ENCODE measurements around the gene TCFL5. TPM values are rescaled to one million over a fixed set of nuclear protein-coding genes. Genes with fewer than 3 reads are reported as not detected.

Gene TCFL5
- total RNA-seq, 1 donor from 2014 or later: 7.9 TPM

DNA sequence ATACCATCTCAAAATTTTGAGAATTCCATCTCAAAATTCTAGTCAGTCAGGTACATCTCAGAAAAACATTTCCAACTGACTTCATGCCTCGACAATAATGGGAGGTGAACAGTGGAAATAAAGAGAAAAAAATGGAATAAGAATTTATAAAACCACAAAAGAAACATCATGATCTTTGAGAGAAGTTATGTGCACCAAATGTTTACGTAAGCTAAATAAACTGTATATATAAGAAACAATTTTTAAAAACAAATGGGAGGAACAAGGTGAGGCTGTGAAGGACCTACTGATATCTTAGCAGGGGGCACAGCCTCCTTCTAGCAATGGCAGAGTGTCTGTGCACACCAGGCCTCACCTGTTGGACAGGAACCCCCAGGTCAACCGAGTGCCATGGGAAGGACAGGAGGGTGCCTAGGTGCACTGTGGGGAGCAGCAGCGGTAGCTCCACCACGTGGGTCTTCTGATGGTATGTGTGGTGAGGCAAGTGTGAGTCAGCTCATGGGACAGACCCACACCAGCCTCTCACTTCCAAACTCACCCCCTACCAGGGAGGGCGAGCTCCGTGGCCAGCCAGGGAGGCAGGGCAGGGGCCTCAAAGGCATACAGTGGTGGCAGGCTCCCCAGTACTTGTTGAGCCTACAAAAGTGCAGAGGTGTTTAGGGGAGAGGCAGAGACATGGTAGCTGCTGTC is 41.4 kb upstream of the TCFL5 start:
- peaks cover 16% of the 10 kb centered on the region for H3K4me1 Mint-ChIP-seq (ENCODE audit: low read depth)
- peaks cover 31% of the 10 kb centered on the region for H3K36me3 Mint-ChIP-seq (ENCODE audit: insufficient read depth)
- H3K9me3 Mint-ChIP-seq (ENCODE audit: low read depth): no peaks in the 10 kb centered on the region
- DNase-seq (ENCODE audit: low spot score, unreplicated experiment): no peak
- TF ChIP-seq, protein P1, sequence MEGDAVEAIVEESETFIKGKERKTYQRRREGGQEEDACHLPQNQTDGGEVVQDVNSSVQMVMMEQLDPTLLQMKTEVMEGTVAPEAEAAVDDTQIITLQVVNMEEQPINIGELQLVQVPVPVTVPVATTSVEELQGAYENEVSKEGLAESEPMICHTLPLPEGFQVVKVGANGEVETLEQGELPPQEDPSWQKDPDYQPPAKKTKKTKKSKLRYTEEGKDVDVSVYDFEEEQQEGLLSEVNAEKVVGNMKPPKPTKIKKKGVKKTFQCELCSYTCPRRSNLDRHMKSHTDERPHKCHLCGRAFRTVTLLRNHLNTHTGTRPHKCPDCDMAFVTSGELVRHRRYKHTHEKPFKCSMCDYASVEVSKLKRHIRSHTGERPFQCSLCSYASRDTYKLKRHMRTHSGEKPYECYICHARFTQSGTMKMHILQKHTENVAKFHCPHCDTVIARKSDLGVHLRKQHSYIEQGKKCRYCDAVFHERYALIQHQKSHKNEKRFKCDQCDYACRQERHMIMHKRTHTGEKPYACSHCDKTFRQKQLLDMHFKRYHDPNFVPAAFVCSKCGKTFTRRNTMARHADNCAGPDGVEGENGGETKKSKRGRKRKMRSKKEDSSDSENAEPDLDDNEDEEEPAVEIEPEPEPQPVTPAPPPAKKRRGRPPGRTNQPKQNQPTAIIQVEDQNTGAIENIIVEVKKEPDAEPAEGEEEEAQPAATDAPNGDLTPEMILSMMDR (IDR thresholded peaks at IDR 0.05; ENCODE audit: unreplicated experiment): no peak
- H3K27me3 Mint-ChIP-seq: no peaks in the 10 kb centered on the region
- H3K4me3 Mint-ChIP-seq (ENCODE audit: low read depth): no peak overlapping the region
- H3K27ac Mint-ChIP-seq: no peak overlapping the region

DNA sequence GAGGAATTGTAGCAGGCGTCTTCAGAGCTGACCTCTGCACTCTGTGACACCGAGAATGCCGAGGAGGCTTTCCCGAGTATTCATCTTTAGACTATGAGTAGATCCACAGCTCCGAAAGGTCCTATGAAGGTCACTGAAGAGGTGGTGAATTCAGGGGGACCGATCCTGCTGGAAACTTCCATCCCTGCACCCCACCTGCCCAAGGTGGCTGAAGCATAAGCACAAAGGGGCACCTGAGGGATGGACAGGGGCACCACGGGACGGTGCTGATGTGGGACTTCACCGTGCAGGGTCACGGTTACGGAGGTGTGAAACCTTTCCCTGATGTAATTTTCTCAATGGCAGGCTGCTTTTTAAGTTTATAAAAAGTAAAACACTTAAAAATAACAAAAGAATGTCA is 40.3 kb upstream of the TCFL5 start:
- Mint-ChIP-seq H3K9me3 (ENCODE audit: low read depth) (no peaks in the 10 kb centered on the region), H3K4me1 (ENCODE audit: low read depth) (peaks cover 16% of the 10 kb centered on the region), H3K36me3 (ENCODE audit: insufficient read depth) (peaks cover 26% of the 10 kb centered on the region), H3K27me3 (no peaks in the 10 kb centered on the region), H3K4me3 (ENCODE audit: low read depth) (no peak overlapping the region), H3K27ac (peak overlapping the region; percentile 98)
- TF ChIP-seq, protein P1 (IDR thresholded peaks at IDR 0.05; ENCODE audit: unreplicated experiment): no peak
- DNase-seq (ENCODE audit: low spot score, unreplicated experiment): no peak

DNA sequence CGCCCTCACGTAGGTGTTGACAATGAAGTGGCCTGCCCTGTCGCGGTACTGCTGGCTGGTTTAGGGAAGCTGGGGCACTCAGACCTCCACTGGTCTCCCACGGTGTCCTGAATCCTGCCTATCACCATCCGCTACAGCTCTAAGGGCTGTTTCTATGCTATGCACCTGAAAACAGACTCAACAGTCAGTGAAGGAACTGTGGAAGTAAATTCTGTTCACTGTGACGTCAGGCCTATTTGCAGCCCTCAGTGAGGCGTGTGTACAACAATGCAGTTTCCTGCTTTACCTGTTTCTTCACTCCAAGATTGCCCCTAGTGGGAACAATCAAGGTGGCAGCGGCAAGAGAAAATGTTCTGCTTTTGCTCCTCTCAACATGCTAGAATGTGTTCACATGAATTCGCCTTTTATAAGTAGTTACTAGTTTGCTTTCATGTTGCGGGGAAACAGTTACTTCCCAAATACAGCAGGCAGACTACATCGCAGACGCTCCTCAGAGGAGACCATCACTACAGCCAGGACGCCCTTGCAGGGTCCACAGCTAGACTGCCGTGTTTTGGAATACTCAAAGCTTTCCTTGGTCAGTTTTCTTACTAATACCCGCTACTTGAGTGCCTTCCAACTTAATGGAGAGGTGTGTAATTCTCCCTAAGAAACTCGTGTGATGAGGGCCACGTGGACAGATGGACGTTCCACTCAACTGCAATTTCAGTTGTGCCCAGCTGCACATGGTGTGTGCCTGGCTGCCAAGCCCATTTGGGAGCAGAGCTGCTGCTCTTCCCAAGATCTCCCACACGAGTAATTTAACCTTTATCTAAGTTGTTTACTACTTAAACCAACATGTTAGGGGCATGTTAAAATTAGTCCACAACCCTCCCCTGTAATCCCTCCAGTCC is 39.3 kb upstream of the TCFL5 start:
- H3K36me3 Mint-ChIP-seq (ENCODE audit: insufficient read depth): peaks cover 17% of the 10 kb centered on the region
- TF ChIP-seq, protein P1 (IDR thresholded peaks at IDR 0.05; ENCODE audit: unreplicated experiment): no peak
- peak overlapping the region; percentile 98 for H3K27ac Mint-ChIP-seq
- no peaks in the 10 kb centered on the region for H3K9me3 Mint-ChIP-seq (ENCODE audit: low read depth)
- H3K4me1 Mint-ChIP-seq (ENCODE audit: low read depth): peaks cover 16% of the 10 kb centered on the region
- H3K4me3 Mint-ChIP-seq (ENCODE audit: low read depth): no peak overlapping the region
- no peak for DNase-seq (ENCODE audit: low spot score, unreplicated experiment)
- H3K27me3 Mint-ChIP-seq: no peaks in the 10 kb centered on the region

DNA sequence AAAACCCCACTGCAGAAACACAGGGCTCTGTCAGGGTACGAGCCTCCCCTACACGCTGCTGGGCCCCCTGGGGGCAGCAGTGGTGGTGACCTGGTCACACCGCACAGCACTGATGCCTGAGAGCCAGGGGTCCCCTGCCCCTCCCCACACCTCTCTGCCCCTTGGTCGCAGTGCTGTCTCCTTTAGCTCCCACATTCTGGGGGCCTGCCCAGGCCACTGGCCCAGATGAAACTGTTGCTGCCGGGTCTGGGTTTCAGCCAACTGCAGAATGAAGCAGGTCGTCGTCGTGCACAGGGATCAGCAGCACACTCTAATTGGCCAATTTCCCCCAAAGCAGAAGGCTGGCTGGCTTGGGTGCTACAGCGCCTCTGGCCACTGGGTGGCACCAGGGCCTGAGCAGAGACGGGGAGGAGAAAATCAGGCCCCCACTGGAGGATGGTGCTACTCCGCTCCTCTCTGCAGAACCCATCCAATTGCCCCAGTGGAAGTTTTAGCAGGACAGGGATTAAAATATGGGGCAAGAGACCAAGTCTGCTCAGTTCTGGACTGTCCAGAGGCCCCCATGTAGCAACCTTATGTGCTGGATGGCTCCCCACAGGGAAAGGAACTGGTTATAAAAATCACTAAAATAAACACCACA is 38.5 kb upstream of the TCFL5 start:
- peak; percentile 55 for DNase-seq (ENCODE audit: low spot score, unreplicated experiment)
- Mint-ChIP-seq H3K4me1 (ENCODE audit: low read depth) (peaks cover 19% of the 10 kb centered on the region), H3K27ac (peak overlapping the region; percentile 98), H3K4me3 (ENCODE audit: low read depth) (no peak overlapping the region), H3K36me3 (ENCODE audit: insufficient read depth) (peaks cover 15% of the 10 kb centered on the region), H3K27me3 (no peaks in the 10 kb centered on the region), H3K9me3 (ENCODE audit: low read depth) (no peaks in the 10 kb centered on the region)
- TF ChIP-seq, protein P1 (IDR thresholded peaks at IDR 0.05; ENCODE audit: unreplicated experiment): peak; percentile 77

DNA sequence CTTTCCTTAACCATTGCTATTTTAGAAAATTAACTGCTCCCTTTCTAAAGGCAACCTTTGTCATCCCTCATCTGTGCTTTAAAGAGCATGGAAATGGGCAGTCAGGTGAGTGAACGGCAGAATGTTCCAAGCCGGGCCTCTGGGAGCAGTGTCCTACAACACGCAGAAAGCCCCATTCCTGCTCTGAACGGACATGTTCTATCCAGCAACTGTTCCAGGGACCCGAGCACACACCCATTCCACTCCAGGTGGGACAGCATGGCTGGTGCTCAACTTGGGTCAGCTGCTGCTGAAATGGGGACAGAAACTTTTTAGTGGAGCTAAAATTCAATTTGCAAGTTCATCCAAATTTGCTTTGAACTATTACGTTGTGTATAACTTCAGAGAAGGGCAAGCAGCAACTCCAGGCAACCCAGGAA is 38.0 kb upstream of the TCFL5 start:
- Mint-ChIP-seq H3K9me3 (ENCODE audit: low read depth) (no peaks in the 10 kb centered on the region), H3K27ac (peak overlapping the region; percentile 69), H3K36me3 (ENCODE audit: insufficient read depth) (peaks cover 9% of the 10 kb centered on the region), H3K27me3 (no peaks in the 10 kb centered on the region), H3K4me1 (ENCODE audit: low read depth) (peaks cover 19% of the 10 kb centered on the region), H3K4me3 (ENCODE audit: low read depth) (no peak overlapping the region)
- TF ChIP-seq, protein P1 (IDR thresholded peaks at IDR 0.05; ENCODE audit: unreplicated experiment): peak; percentile 13
- no peak for DNase-seq (ENCODE audit: low spot score, unreplicated experiment)

Measured in progenitor cell of endocrine pancreas (in vitro differentiated cells).